GM10248 (cell line): ENCODE data around the gene NLRP3.
A peak's percentile ranks its signal among the peaks of the same experiment; 100 is the strongest.

Source experiments
- CTCF ChIA-PET: fragments of 300-600 bp; sonication (Branson Sonifier 250); formaldehyde crosslinking; extraction: SDS; loops from one replicate; lab custom pipeline; 2021; ENCODE audit warnings: antibody characterized with exemption; lab: Yijun Ruan, JAX
- POLR2A ChIA-PET: fragments of 350-650 bp; sonication (Branson Sonifier 250); formaldehyde crosslinking; extraction: SDS; loops from one replicate; lab custom pipeline; 2020; ENCODE audit warnings: antibody characterized with exemption; lab: Yijun Ruan, JAX
- DNase-seq: peaks from one replicate; pipeline ENCODE4 v3.0.0; 2012; ENCODE audit errors: extremely low spot score
- CTCF ChIP-seq: IDR thresholded peaks from 2 replicates; pipeline ENCODE4 v1.5.1; 2012; ENCODE audit warnings: mild to moderate bottlenecking, low read depth; ENCODE audit errors: extremely low read depth, missing control alignments, control extremely low read depth

NLRP3 gene

GRCh38 chr1:247407180-247407616 lies 8.8 kb upstream of the NLRP3 start:
- ChIA-PET POLR2A (no interaction called here), CTCF (no interaction called here)
- DNase-seq, result peak; percentile 68

GRCh38 chr1:247408100-247408499 lies 7.9 kb upstream of the NLRP3 start:
- CTCF ChIA-PET, result no interaction called here
- no peak for TF ChIP-seq CTCF
- POLR2A ChIA-PET, result no interaction called here
- DNase-seq, result no peak

More at GRCh38 chr1:247407180-247407616, 8.8 kb upstream of the NLRP3 start:
- TF ChIP-seq CTCF, result no peak

- POLR2A ChIA-PET, result interaction anchor here (1.1 kb wide), 1 partner anchor 20 kb away, joined by 7 read pairs; no protein-coding TSS in a partner anchor
- TF ChIP-seq CTCF, result no peak
- peak; percentile 85 for DNase-seq
- CTCF ChIA-PET, result interaction anchor here (1.4 to 2.6 kb wide), 2 partner anchors 17 to 20 kb away, joined by 3 to 8 read pairs; no protein-coding TSS in a partner anchor
Observed at GRCh38 chr1:247409869-247410544, 6.0 kb upstream of the NLRP3 start.

- DNase-seq, result no peak
- no peak for TF ChIP-seq CTCF
- ChIA-PET POLR2A (no interaction called here), CTCF (interaction anchor here (1.1 to 1.4 kb wide), 2 partner anchors 11 to 13 kb away, joined by 3 to 7 read pairs; no protein-coding TSS in a partner anchor)
Observed at GRCh38 chr1:247411621-247412327, 4.2 kb upstream of the NLRP3 start.

- ChIA-PET POLR2A (no interaction called here), CTCF (interaction anchor here (0.6 kb wide), 1 partner anchor 27 kb away, joined by 3 read pairs; no protein-coding TSS in a partner anchor)
- DNase-seq, result no peak
- no peak for TF ChIP-seq CTCF
Observed at GRCh38 chr1:247417831-247418230, 1.9 kb downstream of the NLRP3 start.

GRCh38 chr1:247419336-247419735 lies 3.4 kb downstream of the NLRP3 start:
- TF ChIP-seq CTCF, result no peak
- ChIA-PET POLR2A (no interaction called here), CTCF (no interaction called here)
- no peak for DNase-seq
